K562 (cell line): ENCODE results near the gene CDC45. TPM values are rescaled to one million over a fixed set of nuclear protein-coding genes. Genes with fewer than 3 reads are reported as not detected.
A peak's percentile ranks its signal among the peaks of the same experiment; 100 is the strongest.

Experiments used
- ATF2 ChIP-seq: sonication (generic); formaldehyde crosslinking; IDR thresholded peaks from 2 replicates; pipeline ENCODE4 v1.8.1; 2022; ENCODE audit warnings: missing genetic modification reagents
- CREB1 ChIP-seq, 2 experiments: sonication (generic) in 1 of 2; formaldehyde crosslinking in 1 of 2; IDR thresholded peaks; 2 replicates each; pipeline versions ENCODE4 v1.6.1 to v1.8.0; 2012 to 2022; ENCODE audit warnings: inconsistent platforms in 1 of 2, mild to moderate bottlenecking in 1 of 2, missing genetic modification reagents in 1 of 2, moderate library complexity in 1 of 2
- CTBP1 ChIP-seq: fragments of 450-650 bp; IDR thresholded peaks from 2 replicates; pipeline ENCODE4 v1.6.1; 2016; ENCODE audit warnings: borderline replicate concordance
- E2F4 ChIP-seq: sonication (generic); formaldehyde crosslinking; IDR thresholded peaks from 2 replicates; pipeline ENCODE4 v1.8.0; 2022; ENCODE audit warnings: mild to moderate bottlenecking, low read depth, missing genetic modification reagents
- FOXP1 ChIP-seq: sonication (generic); formaldehyde crosslinking; IDR thresholded peaks from 2 replicates; pipeline ENCODE4 v1.8.0; 2022; ENCODE audit warnings: mild to moderate bottlenecking, missing genetic modification reagents
- GATA2 ChIP-seq: sonication (generic); formaldehyde crosslinking; IDR thresholded peaks from 2 replicates; pipeline ENCODE4 v1.4.0; 2020; ENCODE audit warnings: mild to moderate bottlenecking, missing genetic modification reagents
- MAX ChIP-seq: sonication (generic); formaldehyde crosslinking; IDR thresholded peaks from 2 replicates; pipeline ENCODE4 v1.9.0; 2022; ENCODE audit warnings: mild to moderate bottlenecking, missing genetic modification reagents
- PCBP2 ChIP-seq: fragments of 200-400 bp; formaldehyde crosslinking; IDR thresholded peaks from 2 replicates; pipeline ENCODE4 v1.6.1; 2018; ENCODE audit warnings: low read length, low read depth, mild to moderate bottlenecking, moderate library complexity; ENCODE audit not compliant: poor library complexity, severe bottlenecking
- POLR2G ChIP-seq: fragments of 200-400 bp; formaldehyde crosslinking; IDR thresholded peaks from 2 replicates; pipeline ENCODE4 v1.6.1; 2017; ENCODE audit warnings: low read depth, mild to moderate bottlenecking, antibody characterized with exemption, low read length, moderate library complexity
- RBBP5 ChIP-seq: fragments of 200-600 bp; sonication (generic); IDR thresholded peaks from 2 replicates; pipeline ENCODE4 v1.6.1; 2012; ENCODE audit warnings: borderline replicate concordance, mild to moderate bottlenecking, low read length, control low read depth, inconsistent platforms; ENCODE audit not compliant: insufficient read depth, poor library complexity, severe bottlenecking
- TFAP4 ChIP-seq: sonication (generic); formaldehyde crosslinking; IDR thresholded peaks from 2 replicates; pipeline ENCODE4 v1.8.0; 2022; ENCODE audit warnings: missing genetic modification reagents, mild to moderate bottlenecking, moderate library complexity, borderline replicate concordance
- ZBTB7A ChIP-seq: IDR thresholded peaks from 2 replicates; pipeline ENCODE4 v1.6.1; 2011; ENCODE audit warnings: low read depth, mild to moderate bottlenecking, low read length, moderate library complexity, borderline replicate concordance; ENCODE audit not compliant: control insufficient read depth
- ZNF282 ChIP-seq: sonication (generic); formaldehyde crosslinking; IDR thresholded peaks from 2 replicates; pipeline ENCODE4 v1.8.1; 2023; ENCODE audit warnings: missing genetic modification reagents
- ZNF354B ChIP-seq: fragments of 250-450 bp; sonication (Bioruptor Pico); IDR thresholded peaks from 2 replicates; pipeline ENCODE4 v1.4.0; 2020
- ZNF609 ChIP-seq: sonication (generic); formaldehyde crosslinking; IDR thresholded peaks from 2 replicates; pipeline ENCODE4 v1.8.1; 2023; ENCODE audit warnings: missing genetic modification reagents, mild to moderate bottlenecking, borderline replicate concordance
- ZNF830 ChIP-seq: fragments of 250-450 bp; sonication (Bioruptor Pico); IDR thresholded peaks from 2 replicates; pipeline ENCODE4 v1.5.0; 2021; ENCODE audit warnings: mild to moderate bottlenecking
- polyA plus RNA-seq, 8 experiments: library from polyadenylated mRNA; depleted of rRNA in 4 of 8; stranded (reverse) in 5 of 8; unstranded in 3 of 8; fragments of >200 nt; fragmentation: Nextera tagmentation in 2 of 8; fragmentation: Illumina TruSeq in 1 of 8; extraction: Ambion mirVana in 2 of 8; extraction: Trizol in 1 of 8; gene quantifications; 2 replicates each; pipeline versions ENCODE4 v1.2.1 to v1.2.3, GENCODE V29; 2011 to 2014; ENCODE audit warnings: inconsistent platforms in 1 of 8, missing spikeins in 1 of 8
- total RNA-seq, 7 experiments: library from RNA; depleted of rRNA in 6 of 7; stranded (reverse); fragments of >200 nt in 6 of 7; fragmentation: Illumina TruSeq in 2 of 7; extraction: Trizol in 2 of 7; gene quantifications; 2 replicates each; pipeline versions ENCODE4 v1.2.1 to v1.2.3, GENCODE V29; 2011 to 2021; ENCODE audit warnings: low replicate concordance in 1 of 7

Gene CDC45
- total and polyA plus RNA-seq, 9 of the 15 experiments (the other 6 are each of a cell fraction or from before 2014, with no cell fraction given): 251 to 580 (median 410) TPM

- peak; percentile 22; the same call in 1 of the 2 replicates for TF ChIP-seq TFAP4 (CRISPR knock-in tag)
- TF ChIP-seq FOXP1: 0 out of 2 replicates have a peak, but pooled peaks have one; percentile 52
- TF ChIP-seq MAX (CRISPR knock-in tag): peak; percentile 13; the same call in 1 of the 2 replicates
- TF ChIP-seq GATA2 (CRISPR knock-in tag): peak; percentile 31; the same call in 1 of the 2 replicates
- 0 out of 2 replicates have a peak, but pooled peaks have one; percentile 27 for TF ChIP-seq CTBP1
- no peak for TF ChIP-seq PCBP2
- TF ChIP-seq CREB1 (IDR thresholded peaks at IDR 0.05): no peak
- TF ChIP-seq CREB1 (CRISPR knock-in tag; IDR thresholded peaks at IDR 0.05): 0 out of 2 replicates have a peak, but pooled peaks have one; percentile 37
- TF ChIP-seq RBBP5: peak; percentile 46
- TF ChIP-seq ZNF354B (CRISPR knock-in tag): no peak
- 0 out of 2 replicates have a peak, but pooled peaks have one; percentile 57 for TF ChIP-seq ATF2 (CRISPR knock-in tag)
- 0 out of 2 replicates have a peak, but pooled peaks have one; percentile 33 for TF ChIP-seq ZNF609 (CRISPR knock-in tag)
- TF ChIP-seq ZBTB7A: peak; percentile 48; the same call in 1 of the 2 replicates
- 0 out of 2 replicates have a peak, but pooled peaks have one; percentile 68 for TF ChIP-seq ZNF282 (CRISPR knock-in tag)
- 0 out of 2 replicates have a peak, but pooled peaks have one; percentile 37 for TF ChIP-seq E2F4 (CRISPR knock-in tag)
- TF ChIP-seq POLR2G: peak; percentile 42; the same call in 1 of the 2 replicates
- TF ChIP-seq ZNF830: 0 out of 2 replicates have a peak, but pooled peaks have one; percentile 12
Measured at GRCh38 chr22:19527861-19528417, 48.2 kb downstream of the CDC45 start (continued).
